NCI-H69 (cell line): ENCODE results near the gene TUT7.
A peak's percentile ranks its signal among the peaks of the same experiment; 100 is the strongest.
"Not testable (repeated sequence)": the region's sequence is repeated elsewhere in the genome, so short reads cannot be mapped to it uniquely, and the experiment has no call there.

Experiments
- DNase-seq: peaks from one replicate; lab custom pipeline; 2025; lab: John Stamatoyannopoulos, UW

The TUT7 gene

GRCh38 chr9:86304236-86304730 is 49.9 kb downstream of the TUT7 start:
- no peak for DNase-seq

- peak; percentile 13 for DNase-seq
These were observed 50.8 kb downstream of the TUT7 start for GRCh38 chr9:86303316-86303975.

GRCh38 chr9:86301686-86302085 is 52.5 kb downstream of the TUT7 start:
- no peak for DNase-seq

GRCh38 chr9:86300701-86301100 is 53.5 kb downstream of the TUT7 start:
- no peak for DNase-seq

GRCh38 chr9:86298873-86299272 is 55.3 kb downstream of the TUT7 start:
- no peak for DNase-seq

GRCh38 chr9:86290341-86290740 is 63.9 kb downstream of the TUT7 start:
- DNase-seq = not testable (repeated sequence)

- DNase-seq = no peak
These were observed 65.6 kb downstream of the TUT7 start for GRCh38 chr9:86288499-86289198.

GRCh38 chr9:86287013-86287412 is 67.2 kb downstream of the TUT7 start:
- peak; percentile 29 for DNase-seq

- no peak for DNase-seq
These were observed 67.9 kb downstream of the TUT7 start for GRCh38 chr9:86286278-86286677.

GRCh38 chr9:86285261-86285660 is 68.9 kb downstream of the TUT7 start:
- no peak for DNase-seq

- DNase-seq = no peak
These were observed 71.2 kb downstream of the TUT7 start for GRCh38 chr9:86282979-86283535.

- DNase-seq = peak; percentile 98
These were observed 71.9 kb downstream of the TUT7 start, which contains the start of gene ISCA1 for GRCh38 chr9:86282077-86282978. ISCA1 (minus strand) TSS chr9:86282538; CDS start chr9:86282458, 80 bp downstream.

GRCh38 chr9:86281593-86282076 is 72.6 kb downstream of the TUT7 start:
- no peak for DNase-seq

GRCh38 chr9:86280580-86280979 is 73.6 kb downstream of the TUT7 start:
- no peak for DNase-seq

- DNase-seq = no peak
These were observed 74.4 kb downstream of the TUT7 start for GRCh38 chr9:86279839-86280238.

GRCh38 chr9:86277072-86277471 is 77.1 kb downstream of the TUT7 start:
- DNase-seq = no peak

GRCh38 chr9:86275962-86276361 is 78.2 kb downstream of the TUT7 start:
- peak; percentile 27 for DNase-seq

- DNase-seq = no peak
These were observed 79.2 kb downstream of the TUT7 start for GRCh38 chr9:86274821-86275643.

GRCh38 chr9:86272221-86272620 is 82.0 kb downstream of the TUT7 start:
- DNase-seq = no peak

GRCh38 chr9:86263876-86264275 is 90.3 kb downstream of the TUT7 start:
- DNase-seq = no peak

- no peak for DNase-seq
These were observed 91.7 kb downstream of the TUT7 start for GRCh38 chr9:86262492-86262891.
